Spinal cord (tissue), 10 donors: ENCODE measurements around the gene ALKAL2. TPM values are rescaled to one million over a fixed set of nuclear protein-coding genes. Genes with fewer than 3 reads are reported as not detected.

Experiments used
- DNase-seq, 6 donors: peaks; one replicate each; pipeline versions ENCODE4 v3.0.0 to v3.0.0-alpha.2; 2013 to 2015; ENCODE audit warnings: low spot score in 6 of 6, low read depth in 4 of 6
- H3K27ac ChIP-seq: one replicate; pipeline ENCODE4 v1.5.1; 2013; ENCODE audit warnings: low read depth, low read length, control low read depth
- H3K27me3 ChIP-seq: one replicate; pipeline ENCODE4 v1.6.1; 2013; ENCODE audit warnings: low read length; ENCODE audit not compliant: control insufficient read depth, insufficient read depth
- H3K36me3 ChIP-seq: one replicate; pipeline ENCODE4 v1.6.1; 2013; ENCODE audit warnings: low read length; ENCODE audit not compliant: control insufficient read depth, insufficient read depth
- H3K4me1 ChIP-seq: one replicate; pipeline ENCODE4 v1.6.1; 2013; ENCODE audit warnings: low read length; ENCODE audit not compliant: control insufficient read depth, insufficient read depth
- H3K4me3 ChIP-seq: one replicate; pipeline ENCODE4 v1.5.1; 2013; ENCODE audit warnings: low read depth, low read length, control low read depth
- H3K9me3 ChIP-seq: one replicate; pipeline ENCODE4 v1.6.1; 2013; ENCODE audit warnings: low read length; ENCODE audit not compliant: control insufficient read depth, insufficient read depth
- WGBS: methylation state at CpG from one replicate; pipeline ENCODE4 v1.1.5; 2013; ENCODE audit warnings: missing lambda C conversion rate; ENCODE audit not compliant: insufficient coverage; 5-methylcytosine and 5-hydroxymethylcytosine counted together
- polyA plus RNA-seq, 2 donors: library from polyadenylated mRNA; unstranded; fragments of 120-200 nt; gene quantifications; one replicate each; pipeline ENCODE4 v1.2.1, GENCODE V29; 2013; ENCODE audit not compliant: insufficient read length in 2 of 2
- total RNA-seq, 2 donors: library from RNA; depleted of rRNA in 1 of 2; stranded (reverse); fragments of 120-200 nt in 1 of 2; fragments of >200 nt in 1 of 2; gene quantifications; one replicate each; pipeline versions ENCODE4 v1.2.3 to v1.2.4, GENCODE V29; 2013 to 2014
- donor health status: healthy.

Gene ALKAL2
- total and polyA plus RNA-seq, 4 donors: 0.88 to 5.3 (median 3.4) TPM

DNA sequence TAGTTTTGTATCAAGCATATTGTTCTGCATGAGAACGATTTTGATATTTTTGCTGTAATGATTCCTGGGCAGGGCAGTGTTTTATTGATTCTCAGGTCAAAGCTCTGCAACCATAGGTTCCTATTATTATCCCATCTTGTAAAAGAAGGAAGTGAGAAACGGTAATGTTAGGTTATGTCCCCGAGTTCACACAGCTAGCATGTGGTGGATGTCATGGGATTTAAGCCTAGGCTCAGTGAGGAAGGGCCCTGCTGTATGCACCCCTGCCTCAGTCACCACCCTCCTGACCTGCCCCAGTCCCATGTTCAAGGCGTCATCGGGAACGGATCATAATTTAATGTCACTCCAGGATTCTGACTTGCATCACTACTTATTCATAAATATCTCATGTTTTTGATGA is 12.4 kb downstream of the ALKAL2 start:
- no peaks in the 10 kb centered on the region for H3K9me3 ChIP-seq
- no peak overlapping the region for H3K27ac ChIP-seq
- no peak overlapping the region for H3K4me3 ChIP-seq
- no peaks in the 10 kb centered on the region for H3K4me1 ChIP-seq
- no peak for DNase-seq
- peaks cover 19% of the 10 kb centered on the region for H3K36me3 ChIP-seq
- WGBS: no CpG with 5 or more reads among the region's 6 CpGs
- no peaks in the 10 kb centered on the region for H3K27me3 ChIP-seq

DNA sequence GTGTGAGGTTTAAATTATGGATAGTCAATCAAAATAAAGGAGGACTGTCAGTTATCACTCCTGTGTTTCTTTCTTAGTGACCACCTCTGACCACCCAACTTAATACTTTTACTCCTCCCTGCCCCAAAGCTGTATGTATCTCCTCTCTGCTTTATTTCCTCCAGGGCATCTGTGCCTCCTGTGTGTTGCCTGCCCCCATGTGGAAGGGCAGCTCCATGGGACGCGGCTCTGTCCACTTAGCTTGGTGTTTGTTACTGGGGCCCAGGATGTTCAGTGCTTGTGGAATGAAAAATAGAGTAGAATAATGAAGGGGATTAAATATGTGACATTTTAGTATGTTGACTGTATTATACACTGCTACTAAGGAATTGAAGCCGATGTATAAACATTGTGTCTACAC is 13.4 kb downstream of the ALKAL2 start:
- no peak for DNase-seq
- Histone ChIP-seq H3K27ac (no peak overlapping the region), H3K4me3 (no peak overlapping the region), H3K27me3 (no peaks in the 10 kb centered on the region), H3K9me3 (no peaks in the 10 kb centered on the region), H3K36me3 (peaks cover 19% of the 10 kb centered on the region), H3K4me1 (no peaks in the 10 kb centered on the region)
- 100% methylated on average over 2 of the region's 3 CpGs for WGBS

- Histone ChIP-seq H3K36me3 (peaks cover 17% of the 10 kb centered on the region), H3K27me3 (no peaks in the 10 kb centered on the region), H3K4me1 (no peaks in the 10 kb centered on the region), H3K9me3 (no peaks in the 10 kb centered on the region), H3K4me3 (no peak overlapping the region), H3K27ac (no peak overlapping the region)
- no peak for DNase-seq
- no CpG with 5 or more reads among the region's 6 CpGs for WGBS
These were observed 14.6 kb downstream of the ALKAL2 start for GRCh38 chr2:273333-273732.

DNA sequence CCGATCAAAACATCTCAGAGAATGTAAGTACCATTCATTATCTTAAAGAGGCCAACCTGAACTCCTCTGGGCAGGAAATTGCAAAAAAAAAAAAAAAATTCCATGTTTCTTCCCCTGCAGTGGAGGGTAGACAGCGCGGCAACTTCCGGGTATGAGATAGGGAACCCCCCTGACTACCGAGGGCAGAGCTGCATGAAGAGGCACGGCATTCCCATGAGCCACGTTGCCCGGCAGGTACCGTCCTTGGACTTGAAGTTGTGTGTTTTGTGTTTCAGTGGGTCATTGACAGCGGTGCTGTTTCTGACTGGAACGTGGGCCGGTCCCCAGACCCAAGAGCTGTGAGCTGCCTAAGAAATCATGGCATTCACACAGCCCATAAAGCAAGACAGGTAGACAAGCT is 16.0 kb downstream of the ALKAL2 start:
- Histone ChIP-seq H3K36me3 (peaks cover 10% of the 10 kb centered on the region), H3K27me3 (no peaks in the 10 kb centered on the region), H3K27ac (no peak overlapping the region), H3K4me1 (no peaks in the 10 kb centered on the region), H3K4me3 (no peak overlapping the region), H3K9me3 (no peaks in the 10 kb centered on the region)
- DNase-seq: no peak
- WGBS: 93% methylated on average over 8 of the region's 12 CpGs

DNA sequence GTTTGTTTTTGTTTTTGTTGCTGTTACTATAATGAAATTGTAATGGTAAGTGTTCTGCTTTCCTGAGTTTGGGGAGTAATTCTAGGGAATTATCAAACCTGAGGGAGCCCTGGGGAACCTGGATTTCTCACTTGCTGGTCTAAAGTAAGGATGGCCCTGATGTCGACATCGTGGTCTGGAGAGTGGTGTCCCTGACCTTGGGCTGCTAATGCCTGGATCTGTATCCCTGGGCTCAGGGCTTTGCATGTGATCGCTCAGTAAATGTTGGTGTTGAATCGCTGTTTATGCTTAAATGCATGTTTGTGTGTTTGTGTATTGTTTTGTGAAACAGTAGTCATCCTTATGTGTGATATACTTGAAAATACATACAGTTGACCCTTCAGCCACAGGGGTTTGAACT is 17.0 kb downstream of the ALKAL2 start:
- Histone ChIP-seq H3K27me3 (no peaks in the 10 kb centered on the region), H3K4me3 (no peak overlapping the region), H3K9me3 (no peaks in the 10 kb centered on the region), H3K36me3 (peaks cover 6% of the 10 kb centered on the region), H3K27ac (no peak overlapping the region), H3K4me1 (no peaks in the 10 kb centered on the region)
- WGBS: 94% methylated on average over 3 of the region's 4 CpGs
- no peak for DNase-seq

GRCh38 chr2:269356-270030 is 18.4 kb downstream of the ALKAL2 start:
- Histone ChIP-seq H3K27me3 (no peaks in the 10 kb centered on the region), H3K4me1 (peaks cover 5% of the 10 kb centered on the region), H3K36me3 (peaks cover 6% of the 10 kb centered on the region), H3K27ac (no peak overlapping the region), H3K4me3 (no peak overlapping the region), H3K9me3 (no peaks in the 10 kb centered on the region)
- WGBS: 100% methylated on average over 1 of the region's 4 CpGs
- no peak for DNase-seq

- no peak overlapping the region for H3K27ac ChIP-seq
- H3K36me3 ChIP-seq: peaks cover 4% of the 10 kb centered on the region
- H3K9me3 ChIP-seq: no peaks in the 10 kb centered on the region
- peaks cover 13% of the 10 kb centered on the region for H3K4me1 ChIP-seq
- H3K27me3 ChIP-seq: no peaks in the 10 kb centered on the region
- no peak for DNase-seq
- H3K4me3 ChIP-seq: no peak overlapping the region
These were observed 19.6 kb downstream of the ALKAL2 start for GRCh38 chr2:268323-268722.

DNA sequence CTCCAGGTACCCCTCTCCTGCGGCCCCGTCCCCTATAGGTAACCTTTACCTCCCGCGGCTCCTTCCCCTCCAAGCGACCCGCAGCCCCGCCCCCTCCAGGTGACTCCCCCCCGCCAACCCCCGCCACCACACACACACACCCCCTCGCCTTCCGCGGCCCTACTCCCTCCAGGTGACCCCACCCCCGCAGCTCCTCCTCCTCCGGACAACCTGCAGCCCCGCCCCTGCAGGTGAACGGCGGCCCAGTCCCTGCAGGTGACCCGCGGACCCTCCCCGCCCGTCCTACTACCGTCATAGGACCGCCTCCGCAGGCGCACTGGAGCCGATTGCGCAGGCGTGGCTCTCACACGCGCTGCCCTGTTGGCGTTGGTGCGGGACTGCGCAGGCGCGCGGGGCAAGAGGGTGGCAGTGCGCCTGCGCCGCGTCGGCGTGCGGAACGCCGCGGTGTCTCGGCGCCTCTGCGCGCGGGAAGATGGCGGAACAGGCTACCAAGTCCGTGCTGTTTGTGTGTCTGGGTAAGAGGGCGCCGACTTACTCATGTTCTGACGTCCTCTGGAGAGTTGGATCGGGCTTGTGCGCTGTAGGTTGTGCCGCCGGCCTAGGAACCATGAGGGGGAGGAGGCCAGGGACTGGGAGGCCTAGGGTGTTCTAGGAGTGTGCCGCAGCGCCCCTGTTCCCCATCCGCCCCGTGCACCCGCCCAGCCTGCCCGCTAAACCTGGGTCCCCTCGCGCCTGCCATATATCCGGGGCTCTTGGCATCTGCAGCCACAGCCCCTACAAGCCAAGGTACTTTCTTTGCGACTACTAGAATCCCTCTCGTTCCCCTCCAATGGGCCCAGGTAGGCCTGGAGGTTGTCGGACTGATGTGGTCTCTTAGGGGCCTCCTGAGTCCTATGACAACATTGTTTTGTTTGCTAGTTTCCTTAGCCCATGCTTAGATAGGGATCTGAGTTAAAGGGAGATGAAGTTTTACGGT is 23.1 kb downstream of the ALKAL2 start, which contains the start of gene ACP1:
Gene ACP1, plus strand, starts transcription at position 455 of the 976 bp plus-strand sequence. Its CDS starts 18 bp downstream, at position 473.
- Histone ChIP-seq H3K27me3 (no peaks in the 10 kb centered on the region), H3K36me3 (no peaks in the 10 kb centered on the region), H3K27ac (peak within 1 kb of the TSS; percentile 76), H3K4me3 (peak within 1 kb of the TSS; percentile 82), H3K9me3 (no peaks in the 10 kb centered on the region), H3K4me1 (peaks cover 20% of the 10 kb centered on the region)
- peak; percentile 88 to 98 (median 92) for DNase-seq
- WGBS: 0% methylated on average over 58 of the region's 73 CpGs

DNA sequence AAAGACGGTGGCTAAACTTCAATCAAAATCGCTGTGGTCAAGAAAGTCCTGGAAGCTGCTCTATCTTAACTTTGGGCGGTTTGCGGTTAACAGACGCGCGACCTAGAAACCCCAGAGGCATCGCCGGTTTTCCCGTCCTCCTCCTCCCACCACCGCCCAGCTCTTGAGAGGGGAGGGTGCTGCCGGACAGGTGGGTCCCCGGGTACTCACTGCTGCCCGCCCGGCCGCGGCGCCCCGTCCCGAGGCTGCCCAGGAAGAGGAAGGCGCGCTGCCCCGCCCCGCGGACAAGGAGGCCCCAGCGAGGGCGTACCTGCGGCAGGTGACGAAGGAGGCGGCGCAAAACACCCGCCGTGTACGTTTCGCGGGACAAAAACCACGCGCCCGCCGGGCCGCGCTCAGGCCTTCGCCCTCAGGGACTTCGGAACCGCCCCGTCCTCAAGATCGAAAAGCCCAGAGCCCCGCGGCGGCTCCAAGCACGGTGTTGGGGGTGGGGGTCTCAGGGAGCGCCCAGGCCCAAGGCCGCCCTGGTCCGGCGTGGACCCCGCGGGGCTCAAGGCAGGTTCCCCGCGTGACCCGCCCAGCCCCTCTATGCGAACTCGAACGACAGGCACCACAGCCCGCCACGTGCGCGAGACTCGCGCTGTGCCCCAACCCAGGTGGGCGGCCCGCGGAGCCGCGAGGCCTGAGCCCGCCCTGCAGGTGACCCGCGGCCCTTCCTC is 24.0 kb downstream of the ALKAL2 start, which contains the start of gene SH3YL1:
Gene SH3YL1, minus strand, starts transcription at position 259 of the 719 bp plus-strand sequence. Its CDS starts 48 bp downstream, at position 211.
- peak within 1 kb of the TSS; percentile 76 for H3K27ac ChIP-seq
- DNase-seq: peak in 2 of 6 donors; percentile 15 to 39
- no peaks in the 10 kb centered on the region for H3K9me3 ChIP-seq
- H3K4me1 ChIP-seq: peaks cover 20% of the 10 kb centered on the region
- under 1% methylated on average over 75 of the region's 77 CpGs for WGBS
- H3K4me3 ChIP-seq: peak within 1 kb of the TSS; percentile 82
- no peaks in the 10 kb centered on the region for H3K36me3 ChIP-seq
- no peaks in the 10 kb centered on the region for H3K27me3 ChIP-seq
